Lower lobe of right lung (tissue), 2 donors: Measurements from ENCODE around the gene BAK1. TPM values are rescaled to one million over a fixed set of nuclear protein-coding genes. Genes with fewer than 3 reads are reported as not detected.
"Not testable (repeated sequence)": the region's sequence is repeated elsewhere in the genome, so short reads cannot be mapped to it uniquely, and the experiment has no call there.

Experiments
- ATAC-seq, 2 donors: fragments of 200-7000 bp; cut with Tn5 transposase; one replicate each; pipeline ENCODE4 v1.9.1; 2020 to 2022; ENCODE audit warnings: mild to moderate bottlenecking in 2 of 2, moderate library complexity in 2 of 2
- DNase-seq: peaks from one replicate; pipeline ENCODE4 v3.0.0-alpha.2; 2020
- H3K27ac ChIP-seq: fragments of 200-600 bp; one replicate; pipeline ENCODE4 v1.8.0; 2022
- H3K27me3 ChIP-seq: fragments of 200-600 bp; one replicate; pipeline ENCODE4 v1.8.0; 2022; ENCODE audit warnings: low read depth
- H3K36me3 ChIP-seq: fragments of 200-600 bp; one replicate; pipeline ENCODE4 v1.8.0; 2022; ENCODE audit warnings: mild to moderate bottlenecking
- H3K4me1 ChIP-seq: fragments of 200-600 bp; one replicate; pipeline ENCODE4 v1.8.0; 2022
- H3K4me3 ChIP-seq: fragments of 200-600 bp; one replicate; pipeline ENCODE4 v1.8.0; 2022; ENCODE audit warnings: mild to moderate bottlenecking
- H3K9me3 ChIP-seq: fragments of 200-600 bp; one replicate; pipeline ENCODE4 v1.8.0; 2022
- CTCF ChIP-seq: fragments of 200-600 bp; IDR thresholded peaks from one replicate; pipeline ENCODE4 v1.8.0; 2022; ENCODE audit warnings: antibody characterized with exemption, mild to moderate bottlenecking
- intact Hi-C: fragments of 100-400 bp; cut with DNase I; formaldehyde crosslinking; loops from one replicate; pipeline ENCODE4 v1.11.0; 2022
- total RNA-seq: library from RNA; stranded (reverse); fragmentation: NEBNext Ultra II Directional; extraction: Animal tissue kit (Norgen Biotek cat#: 25700); gene quantifications from one replicate; pipeline ENCODE4 v1.2.1, GENCODE V29; 2021
- donor health status: DM: no; HTN: yes; CAD: no; lungs with severe emphysema.

BAK1 gene
- total RNA-seq, 1 donor from 2014 or later = 22.3 TPM

GRCh38 chr6:33600761-33601160 is 20.7 kb upstream of the BAK1 start:
- no peak for ATAC-seq
- Histone ChIP-seq H3K27me3 (no peaks in the 10 kb centered on the region), H3K9me3 (no peaks in the 10 kb centered on the region), H3K36me3 (no peaks in the 10 kb centered on the region), H3K4me1 (no peaks in the 10 kb centered on the region), H3K27ac (no peak overlapping the region), H3K4me3 (no peak overlapping the region)
- intact Hi-C loops = no loop called here
- no peak for DNase-seq
- TF ChIP-seq CTCF = no peak

DNA sequence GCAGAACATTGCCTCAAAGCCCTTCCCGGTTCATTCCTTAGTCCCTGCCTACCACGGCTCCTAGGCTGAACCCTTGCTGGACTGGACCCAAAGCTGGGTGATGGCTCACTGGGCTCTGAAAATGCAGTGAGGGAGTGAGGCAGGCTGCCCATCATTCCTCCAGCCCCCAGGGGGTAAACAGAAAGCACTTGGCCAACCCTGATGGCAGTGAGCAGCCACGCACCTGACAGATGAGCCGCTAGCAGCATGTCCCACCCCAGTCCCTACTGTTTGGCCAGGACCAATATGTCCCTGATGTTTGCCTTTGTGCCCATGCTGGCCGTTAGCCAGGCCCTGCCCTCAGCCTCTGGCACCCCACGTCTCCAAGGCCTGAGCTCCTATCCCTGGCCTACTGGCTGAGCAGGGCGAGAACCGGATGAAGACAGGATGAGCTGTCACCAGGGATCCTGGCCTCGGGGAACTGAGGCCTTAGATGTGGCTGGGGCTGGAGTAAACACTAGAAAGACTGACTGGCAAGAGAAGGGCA is 19.4 kb upstream of the BAK1 start:
- ATAC-seq (peak; percentile 23 to 43), DNase-seq (no peak)
- Histone ChIP-seq H3K4me3 (no peak overlapping the region), H3K36me3 (no peaks in the 10 kb centered on the region), H3K4me1 (no peaks in the 10 kb centered on the region), H3K27me3 (no peaks in the 10 kb centered on the region), H3K27ac (no peak overlapping the region), H3K9me3 (no peaks in the 10 kb centered on the region)
- intact Hi-C loops = no loop called here
- TF ChIP-seq CTCF = no peak

GRCh38 chr6:33597551-33598322 is 17.7 kb upstream of the BAK1 start:
- H3K27me3 ChIP-seq = no peaks in the 10 kb centered on the region
- peaks cover 8% of the 10 kb centered on the region for H3K4me1 ChIP-seq
- H3K27ac ChIP-seq = no peak overlapping the region
- DNase-seq (no peak), ATAC-seq (peak; percentile 28 to 48)
- no peaks in the 10 kb centered on the region for H3K36me3 ChIP-seq
- H3K9me3 ChIP-seq = no peaks in the 10 kb centered on the region
- intact Hi-C loops = no loop called here
- no peak for TF ChIP-seq CTCF
- H3K4me3 ChIP-seq = no peak overlapping the region

GRCh38 chr6:33596894-33597293 is 16.8 kb upstream of the BAK1 start:
- intact Hi-C loops, ATAC-seq: not testable (repeated sequence)

GRCh38 chr6:33595001-33595846 is 15.1 kb upstream of the BAK1 start:
- no peaks in the 10 kb centered on the region for H3K36me3 ChIP-seq
- no peak overlapping the region for H3K27ac ChIP-seq
- ATAC-seq = no peak
- no peak for TF ChIP-seq CTCF
- H3K4me3 ChIP-seq = no peak overlapping the region
- no peaks in the 10 kb centered on the region for H3K9me3 ChIP-seq
- intact Hi-C loops = no loop called here
- no peaks in the 10 kb centered on the region for H3K27me3 ChIP-seq
- peaks cover 28% of the 10 kb centered on the region for H3K4me1 ChIP-seq
- DNase-seq = no peak

More at GRCh38 chr6:33596894-33597293, 16.8 kb upstream of the BAK1 start:
- not testable (repeated sequence) for H3K4me3 ChIP-seq, H3K27ac ChIP-seq, H3K9me3 ChIP-seq, DNase-seq, H3K27me3 ChIP-seq, H3K36me3 ChIP-seq
- H3K4me1 ChIP-seq = peaks cover 13% of the 10 kb centered on the region

DNA sequence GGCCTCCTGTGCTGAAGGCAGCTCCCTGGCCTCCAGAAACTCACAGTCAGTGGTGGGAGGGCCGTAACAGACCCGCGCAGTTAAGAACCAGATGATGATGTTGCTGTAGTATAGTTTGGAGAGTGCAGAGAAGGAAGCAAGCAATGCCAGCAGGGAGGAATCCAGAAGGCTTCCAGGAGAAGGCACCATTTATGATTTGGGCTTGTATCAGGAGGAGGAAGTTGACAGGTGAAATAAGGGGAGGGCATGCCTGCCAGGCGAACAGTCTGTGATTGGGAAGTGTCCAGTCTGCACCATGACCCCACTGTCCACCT is 13.3 kb upstream of the BAK1 start:
- H3K4me3 ChIP-seq = peak overlapping the region; percentile 30
- intact Hi-C loops = no loop called here
- TF ChIP-seq CTCF = no peak
- H3K9me3 ChIP-seq = no peaks in the 10 kb centered on the region
- no peaks in the 10 kb centered on the region for H3K36me3 ChIP-seq
- ATAC-seq (no peak), DNase-seq (no peak)
- H3K27me3 ChIP-seq = no peaks in the 10 kb centered on the region
- peak overlapping the region; percentile 41 for H3K27ac ChIP-seq
- peaks cover 40% of the 10 kb centered on the region for H3K4me1 ChIP-seq
